CD14-positive monocyte (primary cell): Measurements from ENCODE around the gene DPP6. TPM values are rescaled to one million over a fixed set of nuclear protein-coding genes. Genes with fewer than 3 reads are reported as not detected.

Source experiments
- DNase-seq, 3 donors: peaks; one replicate each; pipeline ENCODE4 v3.0.0-alpha.2; 2011 to 2022
- H2AFZ ChIP-seq: 2 replicates; pipeline ENCODE4 v1.6.0; 2012; ENCODE audit warnings: mild to moderate bottlenecking, low read depth, low read length, inconsistent platforms; ENCODE audit not compliant: insufficient read depth, poor library complexity, severe bottlenecking
- H3K27ac ChIP-seq, 2 donors: 1 replicate in 1 of 2; 2 replicates in 1 of 2; pipeline ENCODE4 v1.5.1; 2012 to 2013; ENCODE audit warnings: low read length in 2 of 2, control low read depth in 1 of 2, inconsistent platforms in 1 of 2, low read depth in 1 of 2, mild to moderate bottlenecking in 1 of 2
- H3K27me3 ChIP-seq, 2 donors: one replicate each; pipeline versions ENCODE4 v1.6.0 to v1.6.1; 2011 to 2013; ENCODE audit warnings: low read length in 2 of 2; ENCODE audit not compliant: control insufficient read depth in 2 of 2, insufficient read depth in 2 of 2
- H3K36me3 ChIP-seq, 2 donors: replicated peaks in 1 of 2; 1 replicate in 1 of 2; 2 replicates in 1 of 2; pipeline versions ENCODE4 v1.5.1 to v1.6.1; 2012 to 2013; ENCODE audit warnings: low read length in 2 of 2, control low read depth in 1 of 2, inconsistent platforms in 1 of 2, mild to moderate bottlenecking in 1 of 2; ENCODE audit not compliant: insufficient read depth in 2 of 2, control insufficient read depth in 1 of 2
- H3K4me1 ChIP-seq, 2 donors: 1 replicate in 1 of 2; 2 replicates in 1 of 2; pipeline versions ENCODE4 v1.5.1 to v1.6.1; 2012 to 2013; ENCODE audit warnings: low read length in 2 of 2, control low read depth in 1 of 2, inconsistent platforms in 1 of 2, mild to moderate bottlenecking in 1 of 2, moderate library complexity in 1 of 2; ENCODE audit not compliant: insufficient read depth in 2 of 2, control insufficient read depth in 1 of 2
- H3K4me2 ChIP-seq: replicated peaks from 2 replicates; pipeline ENCODE3; 2012; ENCODE audit warnings: low read length, moderate library complexity, mild to moderate bottlenecking; ENCODE audit not compliant: poor library complexity, severe bottlenecking; ENCODE audit errors: extremely low read depth
- H3K4me3 ChIP-seq, 3 experiments: fragments of 200-600 bp in 1 of 3; sonication (generic) in 1 of 3; replicated peaks in 1 of 3; 1 replicate in 2 of 3; 2 replicates in 1 of 3; pipeline ENCODE4 v1.5.1; 2011 to 2013; ENCODE audit warnings: low read length in 3 of 3, mild to moderate bottlenecking in 3 of 3, control low read depth in 2 of 3, low read depth in 2 of 3, inconsistent platforms in 1 of 3, moderate library complexity in 1 of 3
- H3K79me2 ChIP-seq: 2 replicates; pipeline ENCODE4 v1.6.0; 2012; ENCODE audit warnings: mild to moderate bottlenecking, control low read depth, inconsistent platforms, low read length, moderate library complexity; ENCODE audit not compliant: insufficient read depth
- H3K9ac ChIP-seq: 2 replicates; pipeline ENCODE4 v1.6.0; 2017; ENCODE audit warnings: low read length, mild to moderate bottlenecking; ENCODE audit not compliant: insufficient read depth, poor library complexity, severe bottlenecking
- H3K9me3 ChIP-seq, 2 donors: replicated peaks in 1 of 2; 1 replicate in 1 of 2; 2 replicates in 1 of 2; pipeline versions ENCODE4 v1.5.1 to v1.6.1; 2012 to 2013; ENCODE audit warnings: low read length in 2 of 2, control low read depth in 1 of 2; ENCODE audit not compliant: control insufficient read depth in 1 of 2, insufficient read depth in 1 of 2
- H4K20me1 ChIP-seq: 2 replicates; pipeline ENCODE4 v1.6.0; 2012; ENCODE audit warnings: mild to moderate bottlenecking, low read length, control low read depth, moderate library complexity; ENCODE audit not compliant: insufficient read depth
- H3K27ac Mint-ChIP-seq, 7 donors: one replicate each; pipeline ENCODE4 v1.8.0; 2020; ENCODE audit warnings: mild to moderate bottlenecking in 7 of 7, mixed read lengths in 7 of 7, moderate library complexity in 6 of 7, inconsistent platforms in 2 of 7
- H3K27me3 Mint-ChIP-seq, 3 donors: one replicate each; pipeline ENCODE4 v1.8.0; 2021 to 2022; ENCODE audit warnings: low read depth in 3 of 3, mild to moderate bottlenecking in 3 of 3, mixed read lengths in 3 of 3, moderate library complexity in 3 of 3, inconsistent platforms in 1 of 3
- H3K36me3 Mint-ChIP-seq, 2 donors: one replicate each; pipeline ENCODE4 v1.8.0; 2020; ENCODE audit warnings: mixed read lengths in 2 of 2, inconsistent platforms in 1 of 2, mild to moderate bottlenecking in 1 of 2
- H3K4me1 Mint-ChIP-seq: one replicate; pipeline ENCODE4 v1.8.0; 2020; ENCODE audit warnings: mild to moderate bottlenecking, mixed read lengths
- H3K4me3 Mint-ChIP-seq, 2 donors: one replicate each; pipeline ENCODE4 v1.8.0; 2020; ENCODE audit warnings: mild to moderate bottlenecking in 2 of 2, mixed read lengths in 2 of 2, moderate library complexity in 1 of 2
- H3K9me3 Mint-ChIP-seq, 7 donors: one replicate each; pipeline ENCODE4 v1.8.0; 2020 to 2022; ENCODE audit warnings: mixed read lengths in 7 of 7, mild to moderate bottlenecking in 6 of 7, moderate library complexity in 6 of 7, inconsistent platforms in 2 of 7
- CTCF ChIP-seq: fragments of 200-600 bp; IDR thresholded peaks from one replicate; pipeline ENCODE4 v1.8.0; 2022; ENCODE audit warnings: antibody characterized with exemption, mild to moderate bottlenecking
- WGBS: methylation state at CpG from one replicate; pipeline ENCODE4 v1.1.5; 2013; ENCODE audit warnings: missing lambda C conversion rate; ENCODE audit not compliant: insufficient coverage; 5-methylcytosine and 5-hydroxymethylcytosine counted together
- intact Hi-C, 2 donors: fragments of 100-400 bp; cut with micrococcal nuclease; formaldehyde crosslinking; loops; one replicate each; pipeline versions ENCODE4 v1.15.0 to v1.15.1; 2023
- polyA plus RNA-seq, 3 donors: library from polyadenylated mRNA; depleted of rRNA in 1 of 3; unstranded in 2 of 3; stranded (reverse) in 1 of 3; fragments of 300-500 nt in 2 of 3; fragments of >200 nt in 1 of 3; fragmentation: Illumina TruSeq in 2 of 3; gene quantifications; 1 replicate in 2 of 3; 2 replicates in 1 of 3; pipeline ENCODE4 v1.2.3, GENCODE V29; 2012 to 2021

DPP6 gene
- polyA plus RNA-seq, 3 donors, result not detected

- Histone ChIP-seq H3K9ac (no peak overlapping the region), H3K4me3 (no peak overlapping the region), H2AFZ (no peak overlapping the region), H4K20me1 (no peaks in the 10 kb centered on the region), H3K79me2 (no peaks in the 10 kb centered on the region), H3K4me1 (no peaks in the 10 kb centered on the region), H3K27ac (no peak overlapping the region), H3K27me3 (no peaks in the 10 kb centered on the region), H3K36me3 (no peaks in the 10 kb centered on the region), H3K4me2 (no peak overlapping the region), H3K9me3 (peaks cover 29 to 36% of the 10 kb centered on the region in 2 donors)
- Mint-ChIP-seq H3K36me3 (no peaks in the 10 kb centered on the region), H3K4me1 (no peaks in the 10 kb centered on the region), H3K9me3 (peaks cover 3 to 24% (median 19%) of the 10 kb centered on the region in 7 donors), H3K4me3 (no peak overlapping the region), H3K27ac (no peak overlapping the region), H3K27me3 (peaks cover 0 to 4% (median 0%) of the 10 kb centered on the region in 3 donors)
- no peak for TF ChIP-seq CTCF
- intact Hi-C loops, result no loop called here
- DNase-seq, result no peak
- WGBS, result 96% methylated on average over 4 of the region's 9 CpGs
Measured at GRCh38 chr7:154324196-154324595, 272.0 kb downstream of the DPP6 start.

GRCh38 chr7:154326421-154326820, 274.2 kb downstream of the DPP6 start:
- H3K9me3 Mint-ChIP-seq, result peaks cover 4 to 23% (median 17%) of the 10 kb centered on the region in 7 donors
- Histone ChIP-seq H2AFZ (no peak overlapping the region), H3K79me2 (no peaks in the 10 kb centered on the region), H3K4me2 (no peak overlapping the region), H3K9me3 (peaks cover 32 to 36% of the 10 kb centered on the region in 2 donors), H3K4me1 (no peaks in the 10 kb centered on the region), H3K9ac (no peak overlapping the region), H3K27ac (no peak overlapping the region), H3K4me3 (no peak overlapping the region), H3K36me3 (no peaks in the 10 kb centered on the region), H3K27me3 (no peaks in the 10 kb centered on the region), H4K20me1 (no peaks in the 10 kb centered on the region)
- no peak for DNase-seq
- no peak for TF ChIP-seq CTCF
- no peak overlapping the region for H3K27ac Mint-ChIP-seq
- H3K36me3 Mint-ChIP-seq, result no peaks in the 10 kb centered on the region
- no CpG with 5 or more reads among the region's 3 CpGs for WGBS
- intact Hi-C loops, result no loop called here
- H3K27me3 Mint-ChIP-seq, result peaks cover 0 to 4% (median 2%) of the 10 kb centered on the region in 3 donors
- no peak overlapping the region for H3K4me3 Mint-ChIP-seq
- no peaks in the 10 kb centered on the region for H3K4me1 Mint-ChIP-seq
